HepG2 (cell line): ENCODE results near the gene TIMM13. TPM values are rescaled to one million over a fixed set of nuclear protein-coding genes. Genes with fewer than 3 reads are reported as not detected.

Experiments used
- ATAC-seq: fragments of 200-7000 bp; cut with Tn5 transposase; 3 replicates; pipeline ENCODE4 v1.9.1; 2020; ENCODE audit warnings: mild to moderate bottlenecking, moderate library complexity
- BruUV-seq: library from RNA; stranded (reverse); fragments of 400-500 nt; replicated peaks from 2 replicates; lab custom pipeline; 2021; lab: Mats Ljungman, UMichigan
- CTCF ChIA-PET: fragments of 300-600 bp; formaldehyde crosslinking; extraction: SDS; loops from one replicate; lab custom pipeline; 2021; ENCODE audit warnings: low total read pairs, inconsistent platforms, low intra/inter-chr PET ratio; lab: Yijun Ruan, JAX
- POLR2A ChIA-PET: fragments of 350-600 bp; sonication (Branson Sonifier 250); formaldehyde crosslinking; loops from one replicate; lab custom pipeline; 2020; ENCODE audit warnings: antibody characterized with exemption, inconsistent platforms; lab: Yijun Ruan, JAX
- DNase-seq: peaks from one replicate; pipeline ENCODE4 v3.0.0-alpha.2; 2015; ENCODE audit warnings: low spot score
- FAIRE-seq: peaks from 3 replicates; lab custom pipeline; 2011; peaks lifted over from hg19 to GRCh38; lab: Jason Lieb, UNC
- H2AFZ ChIP-seq: one replicate; pipeline ENCODE4 v1.6.1; 2011; ENCODE audit warnings: low read length, inconsistent platforms
- H3K27ac ChIP-seq: fragments of 300-600 bp; 3 replicates; pipeline ENCODE4 v1.8.0; 2011; ENCODE audit warnings: mixed run types, mild to moderate bottlenecking, mixed read lengths, low read length, inconsistent platforms; ENCODE audit not compliant: insufficient read depth; ENCODE audit errors: extremely low read length
- H3K27me3 ChIP-seq, 2 experiments: fragments of 200-600 bp in 1 of 2; 2 replicates in 1 of 2; 3 replicates in 1 of 2; pipeline versions ENCODE4 v1.6.0 to v1.8.0; 2011; ENCODE audit warnings: low read length in 2 of 2, mild to moderate bottlenecking in 2 of 2, moderate library complexity in 2 of 2, inconsistent platforms in 1 of 2; ENCODE audit not compliant: insufficient read depth in 2 of 2, control insufficient read depth in 1 of 2
- H3K36me3 ChIP-seq, 2 experiments: fragments of 200-600 bp in 1 of 2; replicated peaks in 1 of 2; 2 replicates in 1 of 2; 3 replicates in 1 of 2; pipeline versions ENCODE4 v1.5.1 to v1.8.0; 2011; ENCODE audit warnings: low read length in 2 of 2, inconsistent platforms in 1 of 2; ENCODE audit not compliant: insufficient read depth in 2 of 2, control insufficient read depth in 1 of 2
- H3K4me1 ChIP-seq: 2 replicates; pipeline ENCODE4 v1.5.1; 2012; ENCODE audit warnings: low read length, inconsistent platforms; ENCODE audit not compliant: insufficient read depth
- H3K4me2 ChIP-seq: 2 replicates; pipeline ENCODE4 v1.6.0; 2011; ENCODE audit warnings: low read depth, low read length, inconsistent platforms
- H3K4me3 ChIP-seq, 3 experiments: fragments of 200-600 bp in 1 of 3; sonication (generic), shearing (Covaris generic) in 1 of 3; replicated peaks in 1 of 3; 2 replicates each; pipeline ENCODE4 v1.5.1; 2011 to 2016; ENCODE audit warnings: low read length in 3 of 3, inconsistent platforms in 2 of 3, low read depth in 2 of 3, mild to moderate bottlenecking in 2 of 3, control low read depth in 1 of 3, mixed read lengths in 1 of 3; ENCODE audit not compliant: insufficient read depth in 1 of 3
- H3K79me2 ChIP-seq: one replicate; pipeline ENCODE4 v1.6.1; 2011; ENCODE audit warnings: low read length, inconsistent platforms; ENCODE audit not compliant: insufficient read depth
- H3K9ac ChIP-seq: 2 replicates; pipeline ENCODE4 v1.6.0; 2011; ENCODE audit warnings: mild to moderate bottlenecking, low read depth, low read length, inconsistent platforms; ENCODE audit not compliant: insufficient read depth
- H3K9me3 ChIP-seq: 2 replicates; pipeline ENCODE4 v1.5.1; 2012; ENCODE audit warnings: mild to moderate bottlenecking, low read length
- H4K20me1 ChIP-seq: 2 replicates; pipeline ENCODE4 v1.6.0; 2011; ENCODE audit warnings: inconsistent platforms, mild to moderate bottlenecking, low read length, moderate library complexity; ENCODE audit not compliant: insufficient read depth
- CBX2 ChIP-seq, 2 experiments: fragments of 200-600 bp in 1 of 2; sonication (generic); formaldehyde crosslinking in 1 of 2; IDR thresholded peaks; 2 replicates each; pipeline versions ENCODE4 v1.7.0 to v1.8.1; 2018 to 2022; ENCODE audit warnings: low read depth in 2 of 2, low read length in 1 of 2, mild to moderate bottlenecking in 1 of 2, missing genetic modification reagents in 1 of 2
- CHD2 ChIP-seq: IDR thresholded peaks from 2 replicates; pipeline ENCODE4 v1.6.1; 2011; ENCODE audit warnings: low read depth, low read length, improper control_type of control experiment
- EED ChIP-seq: sonication (generic); formaldehyde crosslinking; IDR thresholded peaks from 2 replicates; pipeline ENCODE4 v1.5.0; 2020; ENCODE audit warnings: mild to moderate bottlenecking, missing genetic modification reagents
- HNRNPK ChIP-seq: fragments of 200-400 bp; formaldehyde crosslinking; IDR thresholded peaks from 2 replicates; pipeline ENCODE4 v1.6.1; 2018; ENCODE audit warnings: low read length, low read depth, moderate library complexity, mild to moderate bottlenecking; ENCODE audit not compliant: poor library complexity, severe bottlenecking
- HNRNPUL1 ChIP-seq: fragments of 200-400 bp; formaldehyde crosslinking; IDR thresholded peaks from 2 replicates; pipeline ENCODE4 v1.6.1; 2017; ENCODE audit warnings: low read depth, mild to moderate bottlenecking, low read length, moderate library complexity
- IKZF1 ChIP-seq: fragments of 450-650 bp; IDR thresholded peaks from 2 replicates; pipeline ENCODE4 v1.7.1; 2016
- MLXIP ChIP-seq: sonication (generic); formaldehyde crosslinking; IDR thresholded peaks from 2 replicates; pipeline ENCODE4 v1.9.0; 2021; ENCODE audit warnings: missing genetic modification reagents, borderline replicate concordance
- PHB2 ChIP-seq: fragments of 450-650 bp; IDR thresholded peaks from 2 replicates; pipeline ENCODE4 v1.6.1; 2018; ENCODE audit not compliant: partially characterized antibody
- SIN3B ChIP-seq: fragments of 150-350 bp; IDR thresholded peaks from 2 replicates; pipeline ENCODE4 v1.6.1; 2014; ENCODE audit warnings: low read length
- ZNF619 ChIP-seq: sonication (generic); formaldehyde crosslinking; IDR thresholded peaks from 2 replicates; pipeline ENCODE4 v1.4.0; 2020; ENCODE audit warnings: mild to moderate bottlenecking, missing genetic modification reagents
- WGBS: methylation state at CpG from one replicate; pipeline ENCODE4 v1.1.6; 2017; ENCODE audit warnings: low lambda C conversion rate; 5-methylcytosine and 5-hydroxymethylcytosine counted together
- in situ Hi-C: cut with HindIII; loops from 2 replicates; pipeline ENCODE4 v1.10.0; 2017; ENCODE audit warnings: low pct_unique_long_range_greater_than_20kb; ENCODE audit not compliant: extremely low pct_ligation_motif_present
- intact Hi-C: fragments of 100-400 bp; cut with micrococcal nuclease; formaldehyde crosslinking; loops from one replicate; pipeline ENCODE4 v1.10.0; 2022; ENCODE audit not compliant: unreplicated experiment
- polyA plus RNA-seq, 8 experiments: library from polyadenylated mRNA; depleted of rRNA in 3 of 8; stranded (reverse) in 7 of 8; unstranded in 1 of 8; fragments of >200 nt; fragmentation: Illumina TruSeq in 4 of 8; extraction: Trizol in 4 of 8; gene quantifications; 2 replicates each; pipeline versions ENCODE4 v1.2.1 to v1.2.3, GENCODE V29; 2011 to 2016; ENCODE audit warnings: low read depth in 4 of 8, missing spikeins in 1 of 8, mixed read lengths in 1 of 8; ENCODE audit not compliant: insufficient read depth in 1 of 8
- total RNA-seq, 5 experiments: library from RNA; depleted of rRNA; stranded (reverse); fragments of >200 nt; fragmentation: Illumina TruSeq; extraction: Trizol; gene quantifications; 2 replicates each; pipeline ENCODE4 v1.2.3, GENCODE V29; 2016; ENCODE audit warnings: low read depth in 1 of 5

The TIMM13 gene
- total and polyA plus RNA-seq, 2 of the 13 experiments (the other 11 are each of a cell fraction or from before 2014, with no cell fraction given) = 48.4 to 108 TPM

- WGBS = 58% methylated on average over 16 of the region's 18 CpGs
- POLR2A ChIA-PET = interaction anchor here (3.1 kb wide), 1 partner anchor 12 kb away, joined by 9 read pairs; no protein-coding TSS in a partner anchor
- in situ Hi-C loops = no loop called here
Measured at GRCh38 chr19:2381148-2381820, 46.1 kb downstream of the TIMM13 start.

More at GRCh38 chr19:2381148-2381820, 46.1 kb downstream of the TIMM13 start:
- Histone ChIP-seq H3K27ac (no peak overlapping the region), H3K4me2 (no peak overlapping the region), H3K4me1 (peaks cover 10% of the 10 kb centered on the region), H3K9me3 (peaks cover 13% of the 10 kb centered on the region), H2AFZ (no peak overlapping the region), H3K36me3 (no peaks in the 10 kb centered on the region), H4K20me1 (no peaks in the 10 kb centered on the region), H3K27me3 (no peaks in the 10 kb centered on the region), H3K9ac (no peak overlapping the region), H3K4me3 (no peak overlapping the region), H3K79me2 (no peaks in the 10 kb centered on the region)
- intact Hi-C loops = no loop called here
- DNase-seq (no peak), ATAC-seq (no peak), FAIRE-seq (no peak)
- BruUV-seq = no TSS peak
- TF ChIP-seq PHB2 = no peak
- TF ChIP-seq SIN3B = no peak
- TF ChIP-seq HNRNPK = no peak
- no peak for TF ChIP-seq CBX2 (IDR thresholded peaks at IDR 0.05; ENCODE audit: low read depth, low read length)
- no peak for TF ChIP-seq CBX2 (CRISPR knock-in tag; IDR thresholded peaks at IDR 0.05; ENCODE audit: low read depth)
- TF ChIP-seq CHD2 = no peak
- TF ChIP-seq ZNF619 = no peak
- no peak for TF ChIP-seq IKZF1
- TF ChIP-seq MLXIP = no peak
- TF ChIP-seq EED (CRISPR knock-in tag) = no peak
- no peak for TF ChIP-seq HNRNPUL1
- CTCF ChIA-PET = no interaction called here
